ENCODE data around the gene OR4D9. TPM values are rescaled to one million over a fixed set of nuclear protein-coding genes. Genes with fewer than 3 reads are reported as not detected.

Gene OR4D9
- total and polyA plus RNA-seq, 2 donors (not counting 1 experiment from before 2014, with no cell fraction given): not detected

DNA sequence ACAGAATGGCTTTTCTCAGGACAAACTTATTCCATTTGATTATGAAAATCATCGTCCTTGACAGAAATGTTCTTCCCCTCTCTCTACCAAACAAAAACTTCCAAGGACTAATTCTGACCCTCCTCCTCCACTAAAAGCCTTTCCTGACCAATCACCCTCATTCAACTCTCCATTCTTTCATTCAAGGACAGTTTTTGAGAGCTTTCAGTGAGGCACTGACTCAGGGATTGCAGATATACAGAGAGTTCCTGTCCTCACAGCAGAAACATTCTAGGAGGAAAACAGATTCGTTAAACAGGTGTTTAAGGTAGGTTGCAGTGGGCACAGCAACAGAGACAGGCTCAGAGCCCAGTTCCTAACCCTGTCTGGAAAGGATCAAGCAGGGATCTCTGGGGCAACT, 41.5 kb downstream of the OR4D9 start:
- WGBS (ENCODE audit: insufficient coverage): 77% methylated on average over 1 of the region's 2 CpGs
- Histone ChIP-seq H3K27me3 (replicated peaks in 1 of 4; ENCODE audit: control extremely low read depth in 1 of 4, control insufficient read depth in 3 of 4, insufficient read depth in 4 of 4, low read length in 3 of 4) (peaks cover 0 to 8% (median 3%) of the 10 kb centered on the region in 4 experiments), H2AFZ (ENCODE audit: insufficient read depth, low read depth, low read length, poor library complexity, severe bottlenecking) (peak overlapping the region; percentile 10), H3K9me3 (ENCODE audit: control extremely low read depth in 1 of 3, control insufficient read depth in 2 of 3, insufficient read depth in 1 of 3, low read length in 2 of 3) (peaks cover 0 to 11% (median 1%) of the 10 kb centered on the region in 3 donors), H3K4me3 (ENCODE audit: control extremely low read depth in 1 of 5, extremely low read depth in 1 of 5, insufficient read depth in 1 of 5, low read depth in 2 of 5, low read length in 4 of 5) (no peak overlapping the region), H3K27ac (ENCODE audit: low read length in 2 of 2) (no peak overlapping the region), H3K4me2 (replicated peaks; ENCODE audit: low read depth, low read length, poor library complexity, severe bottlenecking) (no peak overlapping the region), H3K9ac (ENCODE audit: low read length) (no peak overlapping the region), H3K4me1 (ENCODE audit: control insufficient read depth in 2 of 2, insufficient read depth in 2 of 2, low read length in 2 of 2) (peaks cover 28 to 41% of the 10 kb centered on the region in 2 donors), H3K79me2 (ENCODE audit: control insufficient read depth, insufficient read depth, low read length) (no peaks in the 10 kb centered on the region), H3K36me3 (replicated peaks in 1 of 2; ENCODE audit: control extremely low read depth in 1 of 2, control insufficient read depth in 1 of 2, extremely low read depth in 1 of 2, insufficient read depth in 2 of 2, low read length in 1 of 2) (no peaks in the 10 kb centered on the region), H4K20me1 (ENCODE audit: control insufficient read depth, insufficient read depth, low read length, poor library complexity, severe bottlenecking) (no peaks in the 10 kb centered on the region)
- DNase-seq (no peak), ATAC-seq (ENCODE audit: low read depth) (no peak)
- Mint-ChIP-seq H3K27me3 (no peaks in the 10 kb centered on the region), H3K4me3 (peak overlapping the region; percentile 26), H3K4me1 (peaks cover 48% of the 10 kb centered on the region), H3K9me3 (ENCODE audit: insufficient read depth) (no peaks in the 10 kb centered on the region), H3K27ac (peak overlapping the region; percentile 47)
- TF ChIP-seq EZH2 (IDR thresholded peaks at IDR 0.05; ENCODE audit: borderline replicate concordance, insufficient read depth, low read depth, low read length, poor library complexity, severe bottlenecking): no peak
- TF ChIP-seq CTCF (IDR thresholded peaks at IDR 0.05): no peak
- ChIA-PET CTCF (interaction anchor here (3.6 kb wide), 1 partner anchor 8 kb away, joined by 18 read pairs; no protein-coding TSS in a partner anchor), POLR2A (no interaction called here)
- intact Hi-C loops (cut with micrococcal nuclease): loop anchor here (5.0 to 10.0 kb wide), 3 partner anchors 129 to 259 kb away; partner anchors contain the start of genes MRPL16 and STX3

DNA sequence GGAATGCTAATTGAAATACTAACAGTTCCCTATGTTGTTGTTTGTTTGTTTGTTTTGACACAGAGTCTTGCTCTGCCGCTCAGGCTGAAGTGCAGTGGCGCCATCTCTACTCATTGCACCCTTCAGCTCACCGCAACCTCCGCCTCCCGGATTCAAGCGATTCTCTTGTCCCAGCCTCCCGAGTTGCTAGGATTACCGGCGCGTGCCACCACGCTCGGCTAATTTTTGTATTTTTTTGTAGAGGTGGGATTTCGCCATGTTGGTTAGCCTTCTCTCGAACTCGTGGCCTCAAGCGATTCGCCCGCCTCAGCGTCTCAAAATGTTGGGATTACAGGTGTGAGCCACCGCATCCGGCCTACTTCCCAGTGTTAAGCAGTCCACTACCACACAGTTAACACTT, 42.0 kb downstream of the OR4D9 start:
- H3K27ac ChIP-seq (ENCODE audit: low read length in 2 of 2): no peak overlapping the region
- TF ChIP-seq EZH2 (IDR thresholded peaks at IDR 0.05; ENCODE audit: borderline replicate concordance, insufficient read depth, low read depth, low read length, poor library complexity, severe bottlenecking) (no peak), CTCF (IDR thresholded peaks at IDR 0.05) (no peak)
- H3K27me3 Mint-ChIP-seq: no peaks in the 10 kb centered on the region
- H3K9me3 Mint-ChIP-seq (ENCODE audit: insufficient read depth): no peaks in the 10 kb centered on the region
- peaks cover 0 to 11% (median 1%) of the 10 kb centered on the region in 3 donors for H3K9me3 ChIP-seq (ENCODE audit: control extremely low read depth in 1 of 3, control insufficient read depth in 2 of 3, insufficient read depth in 1 of 3, low read length in 2 of 3)
- WGBS (ENCODE audit: insufficient coverage): 96% methylated on average over 9 of the region's 21 CpGs
- no peak overlapping the region for H3K4me3 Mint-ChIP-seq
- H3K4me2 ChIP-seq (replicated peaks; ENCODE audit: low read depth, low read length, poor library complexity, severe bottlenecking): no peak overlapping the region
- DNase-seq (no peak), ATAC-seq (ENCODE audit: low read depth) (no peak)
- no peak overlapping the region for H3K27ac Mint-ChIP-seq
- no peaks in the 10 kb centered on the region for H3K36me3 ChIP-seq (replicated peaks in 1 of 2; ENCODE audit: control extremely low read depth in 1 of 2, control insufficient read depth in 1 of 2, extremely low read depth in 1 of 2, insufficient read depth in 2 of 2, low read length in 1 of 2)
- no peak overlapping the region for H3K4me3 ChIP-seq (ENCODE audit: control extremely low read depth in 1 of 5, extremely low read depth in 1 of 5, insufficient read depth in 1 of 5, low read depth in 2 of 5, low read length in 4 of 5)
- CTCF ChIA-PET: no interaction called here
- H3K27me3 ChIP-seq (replicated peaks in 1 of 4; ENCODE audit: control extremely low read depth in 1 of 4, control insufficient read depth in 3 of 4, insufficient read depth in 4 of 4, low read length in 3 of 4): peaks cover 0 to 8% (median 3%) of the 10 kb centered on the region in 4 experiments
- no peak overlapping the region for H3K9ac ChIP-seq (ENCODE audit: low read length)
- no peaks in the 10 kb centered on the region for H3K79me2 ChIP-seq (ENCODE audit: control insufficient read depth, insufficient read depth, low read length)
- no peaks in the 10 kb centered on the region for H4K20me1 ChIP-seq (ENCODE audit: control insufficient read depth, insufficient read depth, low read length, poor library complexity, severe bottlenecking)
- H3K4me1 ChIP-seq (ENCODE audit: control insufficient read depth in 2 of 2, insufficient read depth in 2 of 2, low read length in 2 of 2): peaks cover 28 to 46% of the 10 kb centered on the region in 2 donors
- POLR2A ChIA-PET: no interaction called here
- intact Hi-C loops (cut with micrococcal nuclease): loop anchor here (5.0 to 10.0 kb wide), 3 partner anchors 129 to 259 kb away; partner anchors contain the start of genes MRPL16 and STX3
- peaks cover 51% of the 10 kb centered on the region for H3K4me1 Mint-ChIP-seq
- peak overlapping the region; percentile 10 for H2AFZ ChIP-seq (ENCODE audit: insufficient read depth, low read depth, low read length, poor library complexity, severe bottlenecking)

All from B cell (primary cell).